ENCODE data around the gene TENM3.

Gene TENM3

DNA sequence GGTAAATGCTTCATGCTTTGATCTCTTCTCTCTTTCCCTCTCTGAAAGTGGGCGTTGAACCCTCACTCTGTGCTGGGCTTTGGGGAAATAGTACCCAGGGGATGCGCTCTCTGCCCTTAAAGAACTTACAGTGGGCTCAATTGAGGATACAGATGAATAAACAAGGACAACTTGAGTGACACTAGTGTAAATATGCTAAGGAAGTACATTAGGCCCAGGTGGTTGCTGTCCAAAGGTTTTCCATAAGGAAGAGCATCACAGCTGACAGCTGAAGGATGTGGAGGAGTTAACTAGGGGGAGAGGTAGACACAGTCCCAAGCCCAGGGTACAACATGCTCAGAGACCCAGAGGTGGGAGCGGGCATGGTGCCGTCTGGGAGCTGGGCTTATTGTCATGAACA, 49.4 kb downstream of the TENM3 start:
- no peak overlapping the region for H3K4me3 ChIP-seq (ENCODE audit: low read length)

DNA sequence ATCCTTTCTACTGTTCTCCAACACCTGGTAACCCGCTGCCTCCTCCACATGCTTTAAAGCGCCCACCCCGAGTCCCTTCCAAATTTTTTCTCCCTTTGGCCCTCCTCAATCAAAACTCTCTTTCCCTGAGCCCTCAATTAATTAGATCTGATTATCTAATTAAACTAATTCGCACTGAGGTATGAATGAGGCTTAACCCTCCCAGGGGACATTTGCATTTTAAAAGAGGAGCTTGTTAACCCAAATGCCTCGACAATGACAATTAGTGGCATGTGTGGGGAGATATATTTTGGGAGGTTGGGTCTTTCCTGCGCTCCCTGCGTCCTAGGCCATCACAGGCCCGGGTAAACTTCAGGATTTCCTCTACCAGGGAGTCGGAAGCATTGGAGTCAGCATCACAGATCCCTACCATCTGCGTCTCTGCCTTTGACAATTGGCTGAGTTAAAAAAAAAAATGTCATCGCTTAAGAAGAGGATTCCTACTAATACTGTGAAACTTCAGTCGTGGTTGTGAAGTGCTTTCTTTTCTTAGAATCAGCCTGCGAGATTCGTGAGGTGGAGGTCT, 50.6 kb downstream of the TENM3 start:
- no peaks in the 10 kb centered on the region for H3K36me3 ChIP-seq (ENCODE audit: insufficient read depth, low read length)
- no peak overlapping the region for H3K4me3 ChIP-seq (ENCODE audit: low read length)
- H3K9ac ChIP-seq (ENCODE audit: low read depth, low read length) = no peak overlapping the region
- peaks cover 12% of the 10 kb centered on the region for H3K4me1 ChIP-seq (ENCODE audit: control insufficient read depth, insufficient read depth, low read length)
- no peaks in the 10 kb centered on the region for H3K9me3 ChIP-seq (replicated peaks; ENCODE audit: low read length)
- no peaks in the 10 kb centered on the region for H3K27me3 ChIP-seq (ENCODE audit: control insufficient read depth, insufficient read depth, low read length)
- no peak overlapping the region for H3K4me2 ChIP-seq (ENCODE audit: low read length)

More for the DNA sequence above, 49.4 kb downstream of the TENM3 start:
- peaks cover 8% of the 10 kb centered on the region for H3K4me1 ChIP-seq (ENCODE audit: control insufficient read depth, insufficient read depth, low read length)
- no peak overlapping the region for H3K4me2 ChIP-seq (ENCODE audit: low read length)
- H3K36me3 ChIP-seq (ENCODE audit: insufficient read depth, low read length) = no peaks in the 10 kb centered on the region
- no peak overlapping the region for H3K9ac ChIP-seq (ENCODE audit: low read depth, low read length)
- H3K27me3 ChIP-seq (ENCODE audit: control insufficient read depth, insufficient read depth, low read length) = no peaks in the 10 kb centered on the region
- H3K9me3 ChIP-seq (replicated peaks; ENCODE audit: low read length) = no peaks in the 10 kb centered on the region

DNA sequence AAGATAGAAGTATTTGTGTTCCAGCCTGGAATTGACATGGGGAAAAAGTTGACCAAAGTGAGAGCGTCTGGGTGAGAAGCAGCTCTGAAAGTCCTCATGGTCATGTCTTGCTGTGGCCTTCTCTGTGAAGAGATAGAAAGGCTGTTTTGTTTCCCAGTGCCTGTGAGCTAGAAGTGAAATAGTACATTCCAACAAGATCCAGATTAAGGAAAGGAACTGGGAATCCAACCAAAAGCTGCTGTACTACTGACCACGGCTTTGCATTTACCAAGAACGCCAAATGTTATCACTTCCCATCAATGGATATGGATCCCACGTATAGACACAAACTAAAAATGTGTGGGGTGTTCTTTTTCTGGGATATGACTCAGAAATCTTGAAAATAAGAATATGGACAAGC, 51.2 kb downstream of the TENM3 start:
- Histone ChIP-seq H3K4me3 (ENCODE audit: low read length) (no peak overlapping the region), H3K27me3 (ENCODE audit: control insufficient read depth, insufficient read depth, low read length) (no peaks in the 10 kb centered on the region), H3K4me2 (ENCODE audit: low read length) (no peak overlapping the region), H3K9me3 (replicated peaks; ENCODE audit: low read length) (no peaks in the 10 kb centered on the region), H3K9ac (ENCODE audit: low read depth, low read length) (no peak overlapping the region), H3K4me1 (ENCODE audit: control insufficient read depth, insufficient read depth, low read length) (peaks cover 12% of the 10 kb centered on the region), H3K36me3 (ENCODE audit: insufficient read depth, low read length) (no peaks in the 10 kb centered on the region)

DNA sequence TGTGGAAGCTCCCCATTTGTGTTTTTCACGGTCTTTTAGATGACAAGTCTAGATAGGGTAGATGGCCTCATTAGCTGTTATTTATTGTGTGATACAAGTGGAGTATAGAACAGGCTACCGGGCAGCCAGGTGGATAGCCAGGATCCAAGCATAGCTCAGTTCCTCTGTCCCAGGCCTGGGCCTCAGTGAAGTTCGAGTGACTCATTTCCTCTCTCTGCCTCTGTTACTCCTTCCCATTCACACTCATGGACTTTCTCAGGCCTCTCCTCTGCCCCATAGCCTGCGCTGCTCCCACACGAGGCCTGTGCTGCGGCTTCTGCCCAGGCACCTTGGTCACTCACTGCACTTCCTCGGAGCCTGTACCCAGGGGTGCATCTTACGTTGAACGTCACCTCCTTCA, 54.5 kb downstream of the TENM3 start:
- Histone ChIP-seq H3K9ac (ENCODE audit: low read depth, low read length) (no peak overlapping the region), H3K36me3 (ENCODE audit: insufficient read depth, low read length) (no peaks in the 10 kb centered on the region), H3K27me3 (ENCODE audit: control insufficient read depth, insufficient read depth, low read length) (no peaks in the 10 kb centered on the region), H3K9me3 (replicated peaks; ENCODE audit: low read length) (no peaks in the 10 kb centered on the region), H3K4me2 (ENCODE audit: low read length) (no peak overlapping the region), H3K4me1 (ENCODE audit: control insufficient read depth, insufficient read depth, low read length) (peaks cover 12% of the 10 kb centered on the region), H3K4me3 (ENCODE audit: low read length) (no peak overlapping the region)

DNA sequence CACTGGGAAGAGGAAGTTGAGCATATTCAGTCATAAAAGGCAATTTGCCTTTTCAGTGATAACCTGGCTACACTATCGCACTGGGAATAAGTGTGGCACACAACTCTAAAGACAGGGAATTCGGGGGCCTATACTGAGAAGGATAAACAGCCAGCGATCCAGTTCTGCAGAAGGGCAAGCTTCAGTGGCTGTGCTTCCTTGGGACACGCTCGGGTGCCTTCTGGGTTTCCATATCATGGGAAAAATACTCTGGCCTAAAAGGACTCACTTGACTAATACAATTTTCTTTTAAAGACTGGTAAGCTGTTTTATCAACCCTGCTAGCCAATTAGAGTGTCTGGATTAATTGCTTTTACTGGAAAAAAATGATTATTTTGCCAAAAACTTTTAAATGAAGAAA, 58.5 kb downstream of the TENM3 start:
- H3K9ac ChIP-seq (ENCODE audit: low read depth, low read length) = no peak overlapping the region
- H3K4me3 ChIP-seq (ENCODE audit: low read length) = no peak overlapping the region
- no peak overlapping the region for H3K4me2 ChIP-seq (ENCODE audit: low read length)
- H3K4me1 ChIP-seq (ENCODE audit: control insufficient read depth, insufficient read depth, low read length) = peaks cover 14% of the 10 kb centered on the region
- H3K9me3 ChIP-seq (replicated peaks; ENCODE audit: low read length) = no peaks in the 10 kb centered on the region
- no peaks in the 10 kb centered on the region for H3K27me3 ChIP-seq (ENCODE audit: control insufficient read depth, insufficient read depth, low read length)
- H3K36me3 ChIP-seq (ENCODE audit: insufficient read depth, low read length) = no peaks in the 10 kb centered on the region

DNA sequence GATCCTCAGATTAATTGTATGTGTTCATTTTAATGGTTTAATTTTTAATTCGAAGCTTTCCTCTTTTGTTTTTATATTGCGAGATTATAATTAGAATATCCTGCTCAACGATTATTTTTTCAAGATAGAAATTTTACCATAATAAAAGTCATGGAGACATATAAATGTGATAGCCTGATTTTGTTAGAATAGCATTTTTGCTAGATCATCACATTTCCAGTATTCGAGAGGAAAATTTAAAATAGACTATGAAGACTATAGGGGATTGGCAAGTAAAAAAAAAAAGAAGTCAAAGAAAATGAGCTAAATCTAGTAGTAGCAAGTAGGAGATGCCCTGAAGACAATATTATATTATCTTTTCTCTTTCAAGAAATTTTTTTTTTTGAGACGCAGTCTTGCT, 60.6 kb downstream of the TENM3 start:
- Histone ChIP-seq H3K4me1 (ENCODE audit: control insufficient read depth, insufficient read depth, low read length) (peaks cover 21% of the 10 kb centered on the region), H3K9ac (ENCODE audit: low read depth, low read length) (no peak overlapping the region), H3K36me3 (ENCODE audit: insufficient read depth, low read length) (no peaks in the 10 kb centered on the region), H3K4me3 (ENCODE audit: low read length) (no peak overlapping the region), H3K27me3 (ENCODE audit: control insufficient read depth, insufficient read depth, low read length) (no peaks in the 10 kb centered on the region), H3K4me2 (ENCODE audit: low read length) (no peak overlapping the region), H3K9me3 (replicated peaks; ENCODE audit: low read length) (no peaks in the 10 kb centered on the region)

DNA sequence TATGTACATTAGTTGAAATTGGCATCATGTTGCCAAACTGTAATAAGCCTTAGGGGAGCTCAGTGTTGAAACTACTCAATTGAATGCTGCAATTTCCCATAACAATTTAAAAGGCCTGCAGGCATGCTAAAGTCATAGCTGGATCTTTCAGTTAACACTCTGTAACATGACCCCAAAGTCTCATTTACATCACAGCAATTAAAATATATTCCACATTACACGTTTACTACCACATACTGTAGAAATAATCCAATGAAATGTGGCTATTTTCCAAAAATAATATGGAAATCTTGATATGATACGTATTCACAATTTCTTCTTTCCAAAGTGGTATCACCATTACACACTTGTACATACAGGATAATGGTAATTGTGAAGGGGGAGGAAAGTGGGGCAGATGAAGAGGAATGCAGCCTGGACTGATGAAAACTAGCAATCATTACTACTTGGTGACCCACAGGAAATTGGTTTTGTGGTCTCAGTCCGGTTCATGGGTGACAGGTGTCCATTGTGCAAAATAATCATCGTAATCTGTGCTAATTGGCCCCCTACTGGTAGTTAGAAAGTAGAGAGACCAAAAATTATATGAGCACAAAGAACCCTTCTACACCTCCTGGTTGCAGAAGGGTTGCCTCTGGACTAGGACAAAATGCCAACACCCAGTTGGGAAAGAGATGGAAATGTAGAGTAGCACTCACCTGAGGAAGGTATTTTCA, 63.7 kb downstream of the TENM3 start:
- H3K4me3 ChIP-seq (ENCODE audit: low read length) = no peak overlapping the region
- no peaks in the 10 kb centered on the region for H3K27me3 ChIP-seq (ENCODE audit: control insufficient read depth, insufficient read depth, low read length)
- H3K9me3 ChIP-seq (replicated peaks; ENCODE audit: low read length) = no peaks in the 10 kb centered on the region

DNA sequence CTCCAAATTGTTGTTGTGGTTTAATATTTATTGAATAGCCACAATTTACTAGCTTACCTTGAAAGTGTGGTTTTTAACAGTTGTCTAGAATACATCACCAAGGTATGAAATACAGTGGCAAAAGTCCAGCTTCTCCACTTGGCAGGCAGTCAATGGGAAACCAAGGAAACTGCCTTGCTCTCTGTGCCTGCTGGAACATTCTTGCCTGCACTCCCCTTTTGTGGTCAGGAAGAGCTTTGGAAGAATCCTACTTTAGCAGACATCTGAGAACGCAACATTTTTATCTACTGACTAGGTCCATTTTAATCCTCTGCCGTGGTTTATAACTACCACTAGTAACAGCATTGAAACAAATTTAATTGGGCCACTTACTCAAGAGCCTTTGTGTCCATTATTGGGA, 64.5 kb downstream of the TENM3 start:
- Histone ChIP-seq H3K9ac (ENCODE audit: low read depth, low read length) (peak overlapping the region; percentile 10), H3K27me3 (ENCODE audit: control insufficient read depth, insufficient read depth, low read length) (no peaks in the 10 kb centered on the region), H3K4me2 (ENCODE audit: low read length) (peak overlapping the region; percentile 57), H3K9me3 (replicated peaks; ENCODE audit: low read length) (no peaks in the 10 kb centered on the region), H3K4me3 (ENCODE audit: low read length) (no peak overlapping the region), H3K4me1 (ENCODE audit: control insufficient read depth, insufficient read depth, low read length) (peaks cover 26% of the 10 kb centered on the region), H3K36me3 (ENCODE audit: insufficient read depth, low read length) (no peaks in the 10 kb centered on the region)

More for the DNA sequence above, 63.7 kb downstream of the TENM3 start:
- H3K9ac ChIP-seq (ENCODE audit: low read depth, low read length) = peak overlapping the region; percentile 10
- peak overlapping the region; percentile 40 for H3K4me2 ChIP-seq (ENCODE audit: low read length)
- H3K4me1 ChIP-seq (ENCODE audit: control insufficient read depth, insufficient read depth, low read length) = peaks cover 26% of the 10 kb centered on the region
- H3K36me3 ChIP-seq (ENCODE audit: insufficient read depth, low read length) = no peaks in the 10 kb centered on the region

DNA sequence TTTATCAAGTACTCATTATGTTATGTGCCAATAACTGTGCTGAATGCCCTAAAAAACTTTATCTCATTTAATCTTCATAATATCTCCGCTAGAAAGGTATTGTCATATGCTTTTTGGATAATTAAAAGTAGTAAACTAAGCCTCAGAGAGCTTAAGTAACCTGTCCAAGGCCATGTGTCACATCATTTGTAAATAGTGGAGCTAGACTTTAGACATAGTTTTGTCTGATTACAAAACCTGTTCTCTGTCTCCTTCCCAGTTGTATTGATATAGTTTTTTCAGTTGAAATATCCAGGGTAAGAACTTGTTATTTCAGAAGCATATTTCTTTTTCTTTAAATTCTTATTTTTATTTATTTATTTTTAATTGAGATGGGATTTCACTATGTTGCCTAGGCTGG, 66.7 kb downstream of the TENM3 start:
- no peaks in the 10 kb centered on the region for H3K36me3 ChIP-seq (ENCODE audit: insufficient read depth, low read length)
- no peak overlapping the region for H3K9ac ChIP-seq (ENCODE audit: low read depth, low read length)

DNA sequence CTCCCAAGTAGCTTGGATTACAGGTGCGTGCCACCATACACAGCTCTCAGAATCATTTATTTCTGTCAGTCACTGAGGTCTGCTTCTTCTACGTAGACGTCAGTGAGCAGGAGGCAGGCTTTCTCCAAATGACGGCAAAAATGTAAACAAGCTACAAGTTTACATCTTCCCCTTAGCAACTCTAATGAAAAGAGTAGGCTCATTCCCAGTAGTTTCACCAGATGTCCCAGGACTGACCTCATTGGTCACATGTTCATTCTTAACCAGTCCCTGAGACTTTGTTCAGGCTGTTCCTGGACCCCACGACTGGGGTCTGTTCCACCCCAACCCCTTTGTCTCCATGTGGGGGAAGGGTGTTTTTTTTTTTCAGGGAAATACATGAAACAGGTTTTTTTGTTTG, 67.1 kb downstream of the TENM3 start:
- no peak overlapping the region for H3K9ac ChIP-seq (ENCODE audit: low read depth, low read length)
- no peak overlapping the region for H3K4me3 ChIP-seq (ENCODE audit: low read length)
- peaks cover 26% of the 10 kb centered on the region for H3K4me1 ChIP-seq (ENCODE audit: control insufficient read depth, insufficient read depth, low read length)
- no peaks in the 10 kb centered on the region for H3K36me3 ChIP-seq (ENCODE audit: insufficient read depth, low read length)
- no peaks in the 10 kb centered on the region for H3K9me3 ChIP-seq (replicated peaks; ENCODE audit: low read length)
- no peak overlapping the region for H3K4me2 ChIP-seq (ENCODE audit: low read length)
- no peaks in the 10 kb centered on the region for H3K27me3 ChIP-seq (ENCODE audit: control insufficient read depth, insufficient read depth, low read length)

More for the DNA sequence above, 66.7 kb downstream of the TENM3 start:
- no peak overlapping the region for H3K4me2 ChIP-seq (ENCODE audit: low read length)
- peaks cover 26% of the 10 kb centered on the region for H3K4me1 ChIP-seq (ENCODE audit: control insufficient read depth, insufficient read depth, low read length)
- no peaks in the 10 kb centered on the region for H3K9me3 ChIP-seq (replicated peaks; ENCODE audit: low read length)
- H3K4me3 ChIP-seq (ENCODE audit: low read length) = no peak overlapping the region
- no peaks in the 10 kb centered on the region for H3K27me3 ChIP-seq (ENCODE audit: control insufficient read depth, insufficient read depth, low read length)

DNA sequence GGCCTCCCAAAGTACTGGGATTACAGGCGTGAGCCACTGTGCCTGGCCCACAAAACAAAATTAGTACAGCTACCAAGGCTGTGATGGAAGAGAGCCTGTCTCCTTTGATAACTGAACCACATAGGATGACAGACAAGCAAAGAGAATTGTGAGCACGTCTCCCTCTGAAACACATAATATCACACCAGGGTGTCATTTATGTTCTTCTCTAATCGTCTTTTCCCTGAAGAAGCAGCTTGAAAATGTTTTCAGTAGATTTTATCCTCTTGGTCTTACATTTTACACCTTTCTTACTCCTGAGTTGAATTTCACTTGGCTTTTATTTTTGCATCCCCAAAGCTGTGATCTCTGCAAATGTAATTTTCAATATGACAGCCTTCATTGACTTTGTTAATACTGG, 67.8 kb downstream of the TENM3 start:
- Histone ChIP-seq H3K27me3 (ENCODE audit: control insufficient read depth, insufficient read depth, low read length) (no peaks in the 10 kb centered on the region), H3K4me1 (ENCODE audit: control insufficient read depth, insufficient read depth, low read length) (peaks cover 26% of the 10 kb centered on the region), H3K4me3 (ENCODE audit: low read length) (no peak overlapping the region), H3K9me3 (replicated peaks; ENCODE audit: low read length) (no peaks in the 10 kb centered on the region), H3K36me3 (ENCODE audit: insufficient read depth, low read length) (no peaks in the 10 kb centered on the region), H3K4me2 (ENCODE audit: low read length) (no peak overlapping the region), H3K9ac (ENCODE audit: low read depth, low read length) (no peak overlapping the region)

DNA sequence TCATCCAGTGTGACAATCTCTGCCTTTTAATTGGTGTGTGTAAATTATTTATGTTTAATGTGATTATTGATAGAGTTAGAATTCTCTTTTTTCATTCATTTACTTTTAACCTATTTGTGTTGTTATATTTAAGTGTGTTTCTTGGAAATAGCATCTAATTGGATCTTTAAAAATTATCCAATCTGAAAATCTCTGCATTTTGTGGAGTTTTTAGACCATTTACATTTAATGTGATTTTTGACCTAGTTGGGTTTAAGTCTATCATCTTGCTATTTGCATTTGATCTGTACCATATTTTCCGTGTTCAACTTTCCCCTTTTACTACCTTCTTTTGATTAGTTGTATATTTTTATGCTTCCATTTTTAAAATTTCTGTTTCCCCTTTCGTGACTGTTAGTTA, 71.3 kb downstream of the TENM3 start:
- no peak overlapping the region for H3K4me2 ChIP-seq (ENCODE audit: low read length)
- H3K27me3 ChIP-seq (ENCODE audit: control insufficient read depth, insufficient read depth, low read length) = no peaks in the 10 kb centered on the region
- no peak overlapping the region for H3K9ac ChIP-seq (ENCODE audit: low read depth, low read length)
- H3K36me3 ChIP-seq (ENCODE audit: insufficient read depth, low read length) = no peaks in the 10 kb centered on the region
- H3K4me3 ChIP-seq (ENCODE audit: low read length) = no peak overlapping the region
- H3K4me1 ChIP-seq (ENCODE audit: control insufficient read depth, insufficient read depth, low read length) = no peaks in the 10 kb centered on the region
- no peaks in the 10 kb centered on the region for H3K9me3 ChIP-seq (replicated peaks; ENCODE audit: low read length)

Measured in skeletal muscle satellite cell (primary cell).